Ramos (cell line): ENCODE results near the gene HS3ST2.

Experiments
- in situ Hi-C: fragments of 300-500 bp; cut with MboI; formaldehyde crosslinking; loops from one replicate; pipeline ENCODE4 v1.14.3; 2022; ENCODE audit warnings: low sequenced_read_pairs; ENCODE audit not compliant: unreplicated experiment

HS3ST2 gene

GRCh38 chr16:22813948-22814710 is at the start of gene HS3ST2:
TSS of gene HS3ST2 (plus strand) at chr16:22814162. CDS start at chr16:22814611, 449 bp downstream.
- in situ Hi-C loops: no loop called here

GRCh38 chr16:22764662-22765327 is 49.2 kb upstream of the HS3ST2 start:
- in situ Hi-C loops: no loop called here

- in situ Hi-C loops: no loop called here
Measured at GRCh38 chr16:22765479-22765878, 48.5 kb upstream of the HS3ST2 start.

- in situ Hi-C loops: no loop called here
Measured at GRCh38 chr16:22770866-22771265, 43.1 kb upstream of the HS3ST2 start.

GRCh38 chr16:22771551-22771950 is 42.4 kb upstream of the HS3ST2 start:
- in situ Hi-C loops: no loop called here

GRCh38 chr16:22775220-22775922 is 38.6 kb upstream of the HS3ST2 start:
- in situ Hi-C loops: no loop called here

GRCh38 chr16:22781480-22781879 is 32.5 kb upstream of the HS3ST2 start:
- in situ Hi-C loops: no loop called here

GRCh38 chr16:22782314-22782713 is 31.6 kb upstream of the HS3ST2 start:
- in situ Hi-C loops: no loop called here

- in situ Hi-C loops: no loop called here
Measured at GRCh38 chr16:22784690-22785214, 29.2 kb upstream of the HS3ST2 start.

GRCh38 chr16:22785552-22785951 is 28.4 kb upstream of the HS3ST2 start:
- in situ Hi-C loops: no loop called here

GRCh38 chr16:22786284-22786683 is 27.7 kb upstream of the HS3ST2 start:
- in situ Hi-C loops: no loop called here

- in situ Hi-C loops: no loop called here
Measured at GRCh38 chr16:22786691-22787090, 27.3 kb upstream of the HS3ST2 start.

GRCh38 chr16:22787466-22788192 is 26.3 kb upstream of the HS3ST2 start:
- in situ Hi-C loops: no loop called here

GRCh38 chr16:22788193-22788530 is 25.8 kb upstream of the HS3ST2 start:
- in situ Hi-C loops: no loop called here

GRCh38 chr16:22789281-22789945 is 24.5 kb upstream of the HS3ST2 start:
- in situ Hi-C loops: no loop called here

- in situ Hi-C loops: no loop called here
Measured at GRCh38 chr16:22797551-22797950, 16.4 kb upstream of the HS3ST2 start.

GRCh38 chr16:22799113-22799512 is 14.8 kb upstream of the HS3ST2 start:
- in situ Hi-C loops: no loop called here

- in situ Hi-C loops: no loop called here
Measured at GRCh38 chr16:22804893-22805292, 9.1 kb upstream of the HS3ST2 start.

- in situ Hi-C loops: no loop called here
Measured at GRCh38 chr16:22805326-22805725, 8.6 kb upstream of the HS3ST2 start.

- in situ Hi-C loops: no loop called here
Measured at GRCh38 chr16:22806811-22807210, 7.2 kb upstream of the HS3ST2 start.
